Fibroblast of the aortic adventitia (primary cell): ENCODE results near the gene TAF4B. TPM values are rescaled to one million over a fixed set of nuclear protein-coding genes. Genes with fewer than 3 reads are reported as not detected.
A peak's percentile ranks its signal among the peaks of the same experiment; 100 is the strongest.

ENCODE experiments used
- DNase-seq: peaks from one replicate; pipeline ENCODE4 v3.0.0-alpha.2; 2010; ENCODE audit warnings: low read depth
- H3K4me3 ChIP-seq: 2 replicates; pipeline ENCODE4 v1.5.1; 2011; ENCODE audit warnings: low read depth, mild to moderate bottlenecking, control low read depth, low read length, moderate library complexity
- CTCF ChIP-seq: IDR thresholded peaks from 2 replicates; pipeline ENCODE4 v1.5.1; 2011; ENCODE audit warnings: mild to moderate bottlenecking, low read length, control low read depth, inconsistent platforms; ENCODE audit not compliant: insufficient read depth
- total RNA-seq: library from RNA; depleted of rRNA; stranded (reverse); fragments of >200 nt; gene quantifications from 2 replicates; pipeline ENCODE4 v1.2.3, GENCODE V29; 2012; ENCODE audit warnings: low replicate concordance

TAF4B gene
- total RNA-seq, 1 donor: 3.6 TPM

- DNase-seq: peak; percentile 78
- H3K4me3 ChIP-seq: no peak overlapping the region
- peak; percentile 83 for TF ChIP-seq CTCF
Measured at GRCh38 chr18:26307161-26307773, 81.0 kb downstream of the TAF4B start.

- peak; percentile 77 for DNase-seq
- no peak for TF ChIP-seq CTCF
- no peak overlapping the region for H3K4me3 ChIP-seq
Measured at GRCh38 chr18:26309281-26309680, 83.0 kb downstream of the TAF4B start.

- no peak for DNase-seq
- no peak for TF ChIP-seq CTCF
- H3K4me3 ChIP-seq: no peak overlapping the region
Measured at GRCh38 chr18:26312199-26312598, 86.0 kb downstream of the TAF4B start.

- TF ChIP-seq CTCF: no peak
- H3K4me3 ChIP-seq: no peak overlapping the region
- DNase-seq: no peak
Measured at GRCh38 chr18:26317398-26317797, 91.2 kb downstream of the TAF4B start.

DNA sequence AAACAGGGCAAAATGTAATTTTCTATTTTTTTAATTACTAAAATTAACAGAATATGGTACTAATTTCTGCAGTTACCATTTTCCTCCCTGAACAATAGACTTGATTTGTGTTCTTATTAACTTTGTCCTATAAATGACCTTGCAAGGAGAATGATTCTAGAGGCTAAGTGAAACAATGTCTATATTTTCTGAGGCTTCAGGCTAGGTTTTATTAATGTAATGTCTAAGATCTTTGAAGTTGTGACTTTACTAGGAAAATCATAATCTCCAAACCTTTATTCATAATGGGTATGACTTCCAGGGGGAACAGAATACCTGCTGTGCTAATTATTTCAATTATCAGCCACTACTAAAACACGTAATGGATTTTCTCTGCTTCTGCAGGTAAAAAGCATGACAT is 94.4 kb downstream of the TAF4B start:
- no peak overlapping the region for H3K4me3 ChIP-seq
- TF ChIP-seq CTCF: no peak
- DNase-seq: no peak

DNA sequence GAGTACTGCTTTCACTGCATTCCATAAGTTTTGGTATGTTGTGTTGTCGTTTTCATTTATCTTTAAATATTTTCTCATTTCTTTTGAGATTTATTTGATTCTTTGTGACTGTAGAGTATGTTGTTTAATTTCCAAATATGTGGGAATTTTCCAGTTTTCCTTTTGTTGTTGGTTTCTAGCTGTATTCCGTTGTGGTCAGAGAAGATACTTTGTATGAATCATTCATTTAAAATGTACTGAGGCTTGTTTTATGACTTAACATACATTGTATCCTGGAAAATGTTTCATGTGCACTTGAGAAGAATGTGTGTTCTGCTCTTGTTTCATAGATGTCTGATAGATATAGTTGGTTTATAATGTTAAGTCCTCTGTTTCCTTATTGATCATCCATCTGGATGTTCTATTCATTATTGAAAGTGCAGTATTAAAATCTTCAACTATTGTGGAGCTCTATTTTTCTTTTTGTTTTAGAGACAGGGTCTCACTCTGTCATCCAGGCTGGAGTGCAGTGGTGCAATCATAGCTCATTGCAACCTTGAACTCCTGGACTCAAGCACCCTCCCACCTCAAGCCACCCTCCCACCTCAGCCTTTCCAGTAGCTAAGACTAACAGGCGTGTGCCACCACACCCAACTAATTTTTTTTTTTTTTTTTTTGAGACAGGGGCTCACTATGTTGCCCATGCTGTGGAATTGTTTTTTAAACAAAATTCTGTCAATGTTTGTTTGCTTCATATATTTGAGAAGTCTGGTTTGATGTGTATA is 96.8 kb downstream of the TAF4B start:
- no peak for TF ChIP-seq CTCF
- DNase-seq: peak; percentile 16
- no peak overlapping the region for H3K4me3 ChIP-seq

DNA sequence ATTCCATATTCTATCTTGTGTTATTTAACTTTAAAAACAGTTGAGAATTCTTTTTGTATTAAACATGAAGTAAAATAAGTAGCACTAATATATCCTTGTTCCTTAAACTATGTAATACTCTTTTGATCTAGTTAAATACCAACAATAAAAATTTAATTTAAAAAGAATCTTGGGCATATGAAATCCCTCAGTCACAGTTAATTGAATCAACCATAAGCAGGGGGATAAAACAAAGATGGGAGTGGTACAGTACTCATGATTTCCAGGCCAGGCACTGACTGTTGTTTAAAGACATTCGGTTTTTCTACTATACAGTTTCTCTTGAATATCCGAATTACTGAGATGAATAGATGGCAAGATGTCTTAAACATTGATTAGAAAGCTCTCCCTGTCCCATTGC is 99.5 kb downstream of the TAF4B start:
- no peak overlapping the region for H3K4me3 ChIP-seq
- no peak for DNase-seq
- TF ChIP-seq CTCF: no peak
